GM19035 (cell line): ENCODE data around the gene PTPRM.

Source experiments
- ATAC-seq: cut with Tn5 transposase; IDR thresholded peaks from one replicate; pipeline ENCODE4 v1.9.1; 2021; ENCODE audit not compliant: unreplicated experiment

The PTPRM gene

DNA sequence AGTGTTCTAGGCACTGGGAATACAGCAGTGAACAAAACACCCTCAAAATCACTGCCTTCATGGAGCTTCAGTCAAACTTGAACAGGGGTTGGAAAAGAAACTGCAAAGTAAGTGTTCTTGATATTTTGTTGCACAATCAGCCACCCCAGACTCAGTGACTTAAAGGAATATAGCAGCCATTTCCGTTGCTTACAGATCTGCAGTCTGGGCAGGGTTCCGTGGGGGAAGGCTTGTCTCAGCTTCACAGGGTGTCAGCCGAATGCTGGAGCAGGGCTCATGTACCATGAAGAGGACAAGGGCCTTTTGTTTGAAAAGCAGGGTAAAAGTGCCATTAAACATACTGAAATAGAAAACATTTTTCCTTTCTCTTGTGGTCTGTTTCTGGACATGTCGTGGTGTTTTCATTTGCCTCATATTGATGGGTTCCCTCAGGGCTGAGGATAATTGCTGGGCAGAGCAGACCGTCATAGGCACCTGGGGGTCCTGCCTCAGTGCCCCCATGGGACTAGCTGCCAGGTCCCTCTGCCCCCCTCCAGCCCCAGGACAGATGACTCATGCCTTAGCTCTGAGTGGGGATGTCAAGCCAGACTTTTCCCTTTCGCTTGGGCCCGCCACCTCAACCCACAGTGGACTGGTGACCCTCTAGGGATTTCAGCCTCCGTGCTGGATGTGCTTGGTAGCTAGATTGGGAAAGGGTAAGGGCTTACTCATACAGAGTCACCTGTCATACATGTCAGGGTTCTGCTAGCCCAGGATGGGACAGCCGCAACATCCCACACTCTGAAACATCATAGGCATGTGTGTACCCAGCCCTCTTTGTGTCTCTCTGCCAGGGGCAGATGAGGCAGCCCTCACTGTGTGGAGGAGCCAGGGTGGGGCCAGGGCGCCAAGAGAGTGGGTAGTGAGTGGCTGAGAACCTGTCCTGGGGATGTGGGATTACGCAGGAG, 96.5 kb downstream of the PTPRM start:
- no peak for ATAC-seq

- ATAC-seq, result no peak
Measured at GRCh38 chr18:7666195-7666776, 99.2 kb downstream of the PTPRM start.

DNA sequence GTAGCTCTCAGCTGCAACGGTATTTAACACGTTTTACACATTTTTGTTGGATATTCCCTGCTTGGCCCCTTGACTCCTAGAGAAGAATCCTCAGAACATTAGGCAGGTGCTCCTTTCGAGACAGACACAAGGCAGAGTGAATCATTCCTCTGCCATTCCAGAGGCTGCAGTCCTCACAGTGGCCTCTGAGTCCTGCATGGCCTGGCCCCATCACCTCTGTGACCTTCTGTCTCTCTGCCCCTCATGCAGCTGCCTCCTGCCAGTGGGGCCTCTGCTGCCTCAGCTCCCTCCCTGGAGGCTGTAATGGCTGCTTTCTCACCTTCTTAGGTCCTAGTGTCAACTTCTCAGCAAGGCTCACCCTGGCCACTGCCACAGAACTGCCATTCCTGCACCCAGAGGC, 101.3 kb downstream of the PTPRM start:
- no peak for ATAC-seq

- no peak for ATAC-seq
Measured at GRCh38 chr18:7669361-7669760, 102.2 kb downstream of the PTPRM start.

DNA sequence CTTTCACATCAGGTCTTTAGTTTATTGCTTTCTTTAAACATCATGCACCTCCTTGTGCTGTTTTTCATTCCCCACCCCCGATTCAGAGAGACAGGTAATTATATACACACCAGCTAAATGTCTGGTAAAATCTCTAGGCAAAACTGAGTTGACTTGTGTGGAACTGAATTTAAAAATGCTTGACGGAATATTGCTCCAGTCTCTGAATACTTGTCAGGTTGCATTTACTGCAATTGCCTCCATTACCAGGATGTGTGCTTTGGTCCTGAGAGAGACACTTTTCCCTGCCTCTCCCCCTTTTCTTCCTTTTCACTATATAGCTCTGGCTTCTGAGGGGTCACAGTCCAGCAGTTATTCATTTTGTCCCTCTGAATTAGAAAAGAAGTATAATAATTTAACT, 104.0 kb downstream of the PTPRM start:
- ATAC-seq, result no peak

DNA sequence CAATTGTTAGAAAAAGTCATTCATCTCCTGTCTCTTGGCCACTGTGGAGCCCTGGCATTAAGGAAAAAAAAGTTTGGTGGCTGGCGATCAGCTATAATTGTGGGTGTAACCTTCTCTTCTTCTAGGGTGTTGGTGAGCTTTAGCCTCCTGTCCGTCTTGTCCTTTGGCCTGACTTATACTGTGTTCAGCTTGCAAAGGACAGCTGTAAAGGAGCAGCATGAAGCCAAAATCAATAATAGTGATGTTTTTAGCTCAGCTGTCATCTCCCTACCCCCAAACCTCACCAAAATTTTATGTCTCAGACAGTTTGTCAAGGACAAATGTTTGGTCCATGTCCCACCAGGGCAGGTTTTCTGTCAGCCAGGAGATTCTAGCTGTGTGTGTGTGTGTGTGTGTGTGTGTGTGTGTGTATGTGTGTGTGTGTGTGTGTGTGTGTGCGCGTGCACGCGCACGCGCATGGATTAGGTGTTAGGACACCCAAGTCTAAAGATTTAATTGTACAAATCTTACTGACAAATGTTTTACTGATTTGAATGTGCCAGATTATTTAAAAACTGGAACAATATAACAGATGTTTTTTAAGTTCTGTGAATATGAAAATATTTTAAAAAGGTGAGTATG, 109.2 kb downstream of the PTPRM start:
- no peak for ATAC-seq

GRCh38 chr18:7677001-7677400, 109.9 kb downstream of the PTPRM start:
- no peak for ATAC-seq

- no peak for ATAC-seq
Measured at GRCh38 chr18:7677424-7677823, 110.3 kb downstream of the PTPRM start.

DNA sequence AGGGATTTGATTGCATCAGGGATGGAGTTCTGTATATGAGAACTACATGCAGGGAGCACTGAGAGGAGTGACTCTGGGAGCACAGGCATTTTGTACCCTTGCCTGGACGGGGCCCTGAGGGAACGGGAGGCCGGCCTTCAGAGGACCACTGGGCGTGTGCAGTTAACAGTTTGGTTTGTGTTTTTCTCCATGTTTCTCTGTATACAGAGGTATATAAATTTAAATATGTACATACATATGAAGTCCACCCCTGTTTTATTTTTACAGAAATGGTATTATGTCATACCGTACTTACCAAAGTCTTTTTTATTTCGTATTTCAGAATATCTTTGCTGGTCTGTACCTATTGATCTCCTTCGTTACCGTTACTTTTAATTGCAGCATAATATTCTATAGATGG, 111.3 kb downstream of the PTPRM start:
- no peak for ATAC-seq

DNA sequence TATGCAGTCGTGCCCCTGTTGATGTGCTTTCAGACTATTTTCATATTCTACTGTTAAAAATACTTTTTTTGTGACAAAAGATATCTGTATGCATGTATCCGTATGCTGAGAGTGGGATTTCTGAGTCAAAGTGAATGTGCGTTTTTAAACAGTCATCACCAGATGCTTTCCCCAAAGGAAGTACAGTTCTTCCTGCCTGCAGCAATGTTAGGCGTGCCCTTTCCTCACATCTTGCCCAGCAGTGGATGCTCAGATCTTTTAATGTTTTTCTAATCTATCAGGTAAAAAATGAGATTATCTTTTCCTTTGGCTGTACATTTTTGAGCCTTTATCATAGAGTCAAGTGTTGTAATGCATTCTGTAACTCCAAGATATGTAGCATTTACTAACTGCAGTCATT, 111.7 kb downstream of the PTPRM start:
- ATAC-seq, result no peak

- ATAC-seq, result no peak
Measured at GRCh38 chr18:7681298-7681697, 114.2 kb downstream of the PTPRM start.

DNA sequence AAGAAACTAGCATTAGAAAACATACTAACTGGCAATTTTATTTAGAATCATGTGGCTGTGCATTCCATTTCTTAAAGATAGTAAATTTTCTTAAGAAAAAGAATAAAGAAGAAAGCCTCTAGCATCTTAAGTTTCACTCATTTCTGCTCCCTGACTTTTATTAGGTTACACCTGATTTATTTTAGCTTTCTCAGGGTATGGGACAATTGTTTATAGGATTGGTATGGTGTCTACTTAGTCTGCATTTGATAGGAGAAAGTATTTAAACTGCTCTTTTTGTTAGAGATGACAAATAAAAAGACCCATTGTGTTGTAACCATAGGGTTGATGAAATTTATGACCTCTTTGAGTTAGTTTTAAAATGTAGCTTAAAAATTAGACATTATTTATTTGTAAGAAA, 115.2 kb downstream of the PTPRM start:
- ATAC-seq, result no peak

GRCh38 chr18:7683753-7684152, 116.6 kb downstream of the PTPRM start:
- ATAC-seq, result no peak

DNA sequence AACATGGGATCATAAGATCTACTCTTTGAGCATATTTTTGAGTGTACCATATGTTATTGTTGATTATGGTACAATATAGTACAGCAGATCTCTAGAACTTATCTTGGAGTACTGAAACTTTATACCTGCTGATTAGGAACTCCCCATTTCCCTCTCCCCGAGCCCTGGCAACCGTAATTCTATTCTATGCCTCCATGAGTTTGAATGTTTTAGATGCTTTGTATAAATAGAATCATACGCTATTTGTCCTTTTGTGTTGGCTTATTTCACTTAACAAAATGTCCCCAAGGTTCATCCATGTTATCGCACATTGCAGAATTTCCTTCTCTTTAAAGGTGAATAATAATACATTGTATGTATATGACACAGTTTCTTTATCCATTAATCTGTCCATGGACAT, 117.2 kb downstream of the PTPRM start:
- ATAC-seq, result no peak

DNA sequence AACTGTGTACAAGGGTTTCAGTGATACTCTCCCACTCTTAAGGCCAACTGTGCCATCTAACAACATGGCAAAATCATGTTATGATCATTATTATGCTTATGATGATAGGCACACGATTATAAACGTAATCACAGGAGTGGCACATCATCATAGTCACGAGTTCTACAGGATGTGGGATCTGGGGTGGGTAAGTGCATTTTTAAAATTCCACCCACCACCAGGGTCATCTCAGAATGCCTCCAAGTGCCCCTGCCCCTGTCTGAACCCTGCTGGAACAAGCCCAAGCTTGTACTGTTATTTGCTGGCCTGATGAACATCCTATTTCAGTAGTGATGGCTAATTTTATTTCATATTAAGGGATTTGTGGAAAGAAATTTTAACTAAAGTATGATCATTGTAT, 117.8 kb downstream of the PTPRM start:
- ATAC-seq, result no peak

DNA sequence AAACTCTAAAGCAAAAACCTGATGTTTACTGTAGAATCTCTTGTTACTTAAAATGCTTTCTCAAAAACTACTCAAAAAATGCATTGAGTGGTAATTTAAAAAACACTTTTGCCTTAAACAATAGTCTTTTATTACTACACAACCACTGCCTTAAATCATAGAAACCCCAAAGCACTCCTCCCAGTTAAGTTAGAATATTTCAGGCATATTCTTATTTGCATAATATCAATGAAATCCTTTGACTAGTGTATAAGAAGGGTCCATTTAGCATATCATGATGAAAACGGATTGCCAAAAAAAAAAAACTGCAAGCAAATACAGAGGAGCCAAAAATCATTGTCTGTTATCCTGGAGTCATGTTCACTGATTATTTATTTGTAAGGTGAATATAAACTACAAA, 119.2 kb downstream of the PTPRM start:
- no peak for ATAC-seq

GRCh38 chr18:7688580-7688979, 121.5 kb downstream of the PTPRM start:
- no peak for ATAC-seq

DNA sequence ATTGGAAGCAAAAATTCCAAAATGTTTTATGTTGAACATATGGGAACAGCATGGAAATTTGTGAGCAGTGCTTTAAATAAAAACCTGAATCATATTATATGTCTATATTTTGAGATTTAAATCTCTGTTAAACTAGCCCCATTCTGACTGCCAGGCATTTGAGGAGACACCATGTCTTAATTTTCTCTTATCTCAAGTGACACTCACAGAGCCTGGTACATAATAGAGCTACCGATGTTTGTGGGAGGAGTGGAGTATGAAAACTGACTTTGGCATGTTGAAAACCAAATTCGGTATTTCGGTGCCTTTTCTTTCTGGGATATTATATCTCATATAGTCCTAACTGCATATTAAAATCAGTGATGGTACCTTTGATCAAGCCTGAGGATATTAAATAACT, 124.1 kb downstream of the PTPRM start:
- no peak for ATAC-seq

GRCh38 chr18:7696780-7697179, 129.7 kb downstream of the PTPRM start:
- no peak for ATAC-seq

- ATAC-seq, result no peak
Measured at GRCh38 chr18:7697306-7697705, 130.2 kb downstream of the PTPRM start.

DNA sequence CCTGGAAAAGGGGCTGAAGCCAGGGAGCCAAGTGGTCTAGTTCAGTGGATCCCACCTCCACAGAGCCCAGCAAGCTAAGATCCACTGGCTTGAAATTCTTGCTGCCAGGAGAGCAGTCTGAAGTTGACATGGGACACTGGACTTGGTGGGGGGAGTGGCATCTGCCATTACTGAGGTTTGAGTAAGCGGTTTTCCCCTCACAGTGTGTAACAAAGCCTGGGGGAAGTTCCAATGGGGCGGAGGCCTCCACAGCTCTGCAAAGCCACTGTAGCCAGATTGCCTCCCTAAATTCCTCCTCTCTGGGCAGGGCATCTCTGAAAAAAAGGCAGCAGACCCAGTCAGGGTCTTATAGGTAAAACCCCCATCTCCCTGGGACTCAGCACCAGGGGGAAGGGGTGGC, 144.4 kb downstream of the PTPRM start:
- no peak for ATAC-seq

- ATAC-seq, result no peak
Measured at GRCh38 chr18:7720395-7720794, 153.3 kb downstream of the PTPRM start.
